A549 (cell line): ENCODE results near the gene GREB1.

ENCODE experiments used
- BHLHE40 ChIP-seq: IDR thresholded peaks from 2 replicates; pipeline ENCODE4 v1.6.1; 2012; ENCODE audit warnings: low read depth, low read length, inconsistent platforms
- CEBPB ChIP-seq, 2 experiments: fragments of >200 bp in 1 of 2; sonication (Bioruptor Twin) in 1 of 2; formaldehyde crosslinking in 1 of 2; IDR thresholded peaks; 2 replicates each; pipeline ENCODE4 v1.6.1; 2012 to 2016
- CTCF ChIP-seq: fragments of >200 bp; sonication (Bioruptor Twin); formaldehyde crosslinking; IDR thresholded peaks from 3 replicates; pipeline ENCODE4 v1.5.1; 2016
- EHMT2 ChIP-seq: fragments of 200-600 bp; sonication (generic); IDR thresholded peaks from 2 replicates; pipeline ENCODE4 v1.6.1; 2016; ENCODE audit warnings: antibody characterized with exemption, low read depth, mild to moderate bottlenecking, moderate library complexity
- POLR2A ChIP-seq: IDR thresholded peaks from 2 replicates; pipeline ENCODE4 v1.6.1; 2012; ENCODE audit warnings: mild to moderate bottlenecking, low read length
- RAD21 ChIP-seq, 2 experiments: fragments of >200 bp in 1 of 2; sonication (Bioruptor Twin) in 1 of 2; formaldehyde crosslinking in 1 of 2; IDR thresholded peaks in 1 of 2; conservative IDR thresholded peaks in 1 of 2; 2 replicates in 1 of 2; 3 replicates in 1 of 2; pipeline ENCODE4 v1.6.1; 2012 to 2018; ENCODE audit warnings: inconsistent platforms in 1 of 2
- RARB ChIP-seq: fragments of 250-450 bp; sonication (Bioruptor Pico); IDR thresholded peaks from 2 replicates; pipeline ENCODE4 v1.8.0; 2021; ENCODE audit warnings: mild to moderate bottlenecking, moderate library complexity
- RCOR1 ChIP-seq: fragments of 150-350 bp; IDR thresholded peaks from 2 replicates; pipeline ENCODE4 v1.6.1; 2014; ENCODE audit warnings: antibody characterized with exemption, low read length, low read depth
- REST ChIP-seq: fragments of 200-600 bp; sonication (generic); IDR thresholded peaks from 2 replicates; pipeline ENCODE4 v1.6.1; 2016; ENCODE audit warnings: antibody characterized with exemption, mild to moderate bottlenecking, moderate library complexity
- RFX5 ChIP-seq: fragments of 450-650 bp; IDR thresholded peaks from 2 replicates; pipeline ENCODE4 v1.7.1; 2014; ENCODE audit warnings: antibody characterized with exemption, mild to moderate bottlenecking, moderate library complexity

GRCh38 chr2:11491348-11491933, 42.4 kb upstream of the GREB1 start:
- TF ChIP-seq RARB (CRISPR knock-in tag): no peak
- no peak for TF ChIP-seq RCOR1
- no peak for TF ChIP-seq CEBPB (IDR thresholded peaks at IDR 0.05)
- TF ChIP-seq POLR2A: no peak
- TF ChIP-seq BHLHE40: no peak
- no peak for TF ChIP-seq CTCF
- no peak for TF ChIP-seq EHMT2
- no peak for TF ChIP-seq REST
- no peak for TF ChIP-seq RAD21 (conservative IDR thresholded peaks at IDR 0.05 in 1 of 2, IDR thresholded peaks at IDR 0.05 in 1 of 2)
- TF ChIP-seq RFX5: no peak
